Measurements from ENCODE around the gene SLC12A9.

- TF ChIP-seq, protein P1, sequence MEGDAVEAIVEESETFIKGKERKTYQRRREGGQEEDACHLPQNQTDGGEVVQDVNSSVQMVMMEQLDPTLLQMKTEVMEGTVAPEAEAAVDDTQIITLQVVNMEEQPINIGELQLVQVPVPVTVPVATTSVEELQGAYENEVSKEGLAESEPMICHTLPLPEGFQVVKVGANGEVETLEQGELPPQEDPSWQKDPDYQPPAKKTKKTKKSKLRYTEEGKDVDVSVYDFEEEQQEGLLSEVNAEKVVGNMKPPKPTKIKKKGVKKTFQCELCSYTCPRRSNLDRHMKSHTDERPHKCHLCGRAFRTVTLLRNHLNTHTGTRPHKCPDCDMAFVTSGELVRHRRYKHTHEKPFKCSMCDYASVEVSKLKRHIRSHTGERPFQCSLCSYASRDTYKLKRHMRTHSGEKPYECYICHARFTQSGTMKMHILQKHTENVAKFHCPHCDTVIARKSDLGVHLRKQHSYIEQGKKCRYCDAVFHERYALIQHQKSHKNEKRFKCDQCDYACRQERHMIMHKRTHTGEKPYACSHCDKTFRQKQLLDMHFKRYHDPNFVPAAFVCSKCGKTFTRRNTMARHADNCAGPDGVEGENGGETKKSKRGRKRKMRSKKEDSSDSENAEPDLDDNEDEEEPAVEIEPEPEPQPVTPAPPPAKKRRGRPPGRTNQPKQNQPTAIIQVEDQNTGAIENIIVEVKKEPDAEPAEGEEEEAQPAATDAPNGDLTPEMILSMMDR (IDR thresholded peaks at IDR 0.05), result no peak
- no peak for TF ChIP-seq POLR2AphosphoS5 (IDR thresholded peaks at IDR 0.05)
- no peak for TF ChIP-seq POLR2A (IDR thresholded peaks at IDR 0.05)
- TF ChIP-seq EP300 (IDR thresholded peaks at IDR 0.05), result no peak
These were observed 11.9 kb upstream of the SLC12A9 start for GRCh38 chr7:100840470-100841100.

Measured in upper lobe of left lung (tissue), 4 donors.